Esophagus muscularis mucosa (tissue), 4 donors: Measurements from ENCODE around the gene GMFB.

ENCODE experiments used
- CTCF ChIP-seq, 3 experiments: fragments of 200-600 bp in 2 of 3; fragments of 450-650 bp in 1 of 3; sonication (generic) in 2 of 3; IDR thresholded peaks; one replicate each; pipeline ENCODE4 v1.5.1; 2017 to 2019; ENCODE audit warnings: antibody characterized with exemption in 3 of 3, mild to moderate bottlenecking in 2 of 3, moderate library complexity in 1 of 3
- EP300 ChIP-seq: sonication (generic); formaldehyde crosslinking; IDR thresholded peaks from one replicate; pipeline ENCODE4 v1.6.1; 2017; ENCODE audit warnings: antibody characterized with exemption
- POLR2A ChIP-seq: fragments of 450-650 bp; IDR thresholded peaks from one replicate; pipeline ENCODE4 v1.6.1; 2017; ENCODE audit warnings: antibody characterized with exemption, moderate library complexity, mild to moderate bottlenecking, low read depth
- POLR2AphosphoS5 ChIP-seq, 2 donors: sonication (generic); formaldehyde crosslinking; IDR thresholded peaks; one replicate each; pipeline ENCODE4 v1.6.1; 2017; ENCODE audit warnings: antibody characterized with exemption in 2 of 2

DNA sequence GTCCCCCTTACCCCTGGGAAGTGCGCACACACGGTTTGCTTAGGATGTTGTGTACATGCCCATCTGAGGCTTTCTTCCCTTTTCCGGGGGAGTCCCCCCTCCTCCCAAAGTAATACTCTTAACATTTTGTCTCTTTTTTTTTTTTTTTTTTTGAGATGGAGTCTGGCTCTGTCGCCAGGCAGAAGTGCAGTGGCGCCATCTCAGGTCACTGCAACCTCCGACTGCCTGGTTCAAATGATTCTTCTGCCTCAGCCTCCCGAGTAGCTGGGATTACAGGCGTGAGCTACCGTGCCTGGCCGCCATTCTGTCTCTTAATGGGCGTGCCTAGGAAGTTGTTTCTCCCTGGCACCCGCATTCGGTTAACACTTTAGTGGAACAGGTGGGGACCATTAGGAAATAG is 4.5 kb upstream of the GMFB start:
- no peak for TF ChIP-seq CTCF (IDR thresholded peaks at IDR 0.05)
- no peak for TF ChIP-seq POLR2A
- TF ChIP-seq POLR2AphosphoS5 (IDR thresholded peaks at IDR 0.05): no peak
- no peak for TF ChIP-seq EP300
